Measurements from ENCODE around the gene PHF2.

GRCh38 chr9:93659837-93660177, 83.4 kb downstream of the PHF2 start:
- no peak for TF ChIP-seq POLR2A (IDR thresholded peaks at IDR 0.05; ENCODE audit: low read length)
- TF ChIP-seq GATA1 (IDR thresholded peaks at IDR 0.05; ENCODE audit: low read depth, low read length) = no peak
